HG02970 (cell line): ENCODE results near the gene F2RL1.
"Not testable (repeated sequence)": the region's sequence is repeated elsewhere in the genome, so short reads cannot be mapped to it uniquely, and the experiment has no call there.

Experiments
- ATAC-seq: cut with Tn5 transposase; IDR thresholded peaks from one replicate; pipeline ENCODE4 v1.9.1; 2021; ENCODE audit warnings: mild to moderate bottlenecking, moderate library complexity, moderate number of reproducible peaks; ENCODE audit not compliant: unreplicated experiment, low FRiP score

Gene F2RL1

DNA sequence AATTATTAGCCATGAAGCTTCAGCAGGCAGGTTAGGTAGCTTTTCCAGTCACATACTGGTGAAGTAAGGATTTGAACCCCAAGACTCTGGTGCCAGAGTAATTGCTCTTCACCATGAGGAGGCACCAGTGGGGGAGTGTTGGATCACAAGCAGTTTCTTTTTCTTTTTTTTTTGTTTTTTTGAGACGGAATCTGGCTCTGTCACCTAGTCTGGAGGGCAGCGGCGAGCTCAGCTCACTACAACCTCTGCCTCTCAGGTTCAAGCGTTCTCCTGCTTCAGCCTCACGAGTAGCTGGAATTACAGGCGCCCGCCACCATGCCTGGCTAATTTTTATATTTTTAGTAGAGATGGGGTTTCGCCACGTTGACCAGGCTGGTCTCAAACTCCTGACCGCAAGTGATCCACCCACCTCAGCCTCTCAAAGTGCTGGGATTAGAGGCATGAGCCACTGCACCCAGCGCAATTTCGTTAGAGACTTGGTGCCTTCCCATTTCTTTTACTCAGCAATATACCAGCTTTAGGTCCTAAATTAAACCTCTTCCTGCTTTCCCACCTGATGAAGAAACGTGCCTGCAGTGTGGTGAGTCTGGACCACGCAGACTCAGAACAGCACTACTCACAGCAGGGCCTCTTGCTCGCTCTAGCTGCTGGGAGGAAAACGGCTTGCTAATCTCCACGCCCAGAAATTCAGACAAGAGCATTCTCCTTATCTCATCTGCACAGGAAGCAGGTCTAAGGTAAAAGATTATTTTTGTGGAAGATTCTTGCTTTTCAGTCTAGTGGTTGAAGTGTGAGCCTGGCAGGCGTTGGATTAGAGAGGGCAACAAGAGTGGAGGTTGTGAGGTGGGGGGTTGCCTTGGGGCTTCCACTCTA is 30.8 kb downstream of the F2RL1 start, which contains the start of gene S100Z:
TSS of gene S100Z (plus strand) at position 596 of the 873 bp plus-strand sequence. CDS start 25,346 bp downstream, outside the sequence.
- no peak for ATAC-seq

- ATAC-seq, result no peak
Observed at GRCh38 chr5:76850543-76851145, 31.8 kb downstream of the F2RL1 start.

- ATAC-seq, result no peak
Observed at GRCh38 chr5:76851728-76852369, 33.0 kb downstream of the F2RL1 start.

DNA sequence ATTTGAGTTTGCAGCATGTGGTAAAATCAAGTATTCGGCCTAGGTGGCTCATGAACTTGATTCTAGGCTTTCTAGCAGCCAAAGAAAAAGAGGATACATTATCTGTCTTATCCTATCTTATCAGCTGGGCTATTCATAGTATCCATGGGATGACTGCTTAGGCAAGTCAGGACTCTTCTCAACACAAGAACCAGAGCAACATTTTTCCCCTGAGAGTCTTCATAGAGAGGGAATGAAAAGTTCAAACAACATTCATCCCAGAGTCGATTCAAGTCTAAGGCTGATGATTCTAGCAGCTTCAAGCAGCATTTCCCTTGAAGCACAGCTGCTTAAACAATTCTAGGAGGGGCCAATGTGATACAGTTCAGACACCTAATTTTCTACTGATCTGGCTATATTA is 33.9 kb downstream of the F2RL1 start:
- no peak for ATAC-seq

- not testable (repeated sequence) for ATAC-seq
Observed at GRCh38 chr5:76853741-76854140, 34.9 kb downstream of the F2RL1 start.

GRCh38 chr5:76854644-76855043 is 35.8 kb downstream of the F2RL1 start:
- no peak for ATAC-seq

GRCh38 chr5:76855501-76855900 is 36.7 kb downstream of the F2RL1 start:
- ATAC-seq, result not testable (repeated sequence)

DNA sequence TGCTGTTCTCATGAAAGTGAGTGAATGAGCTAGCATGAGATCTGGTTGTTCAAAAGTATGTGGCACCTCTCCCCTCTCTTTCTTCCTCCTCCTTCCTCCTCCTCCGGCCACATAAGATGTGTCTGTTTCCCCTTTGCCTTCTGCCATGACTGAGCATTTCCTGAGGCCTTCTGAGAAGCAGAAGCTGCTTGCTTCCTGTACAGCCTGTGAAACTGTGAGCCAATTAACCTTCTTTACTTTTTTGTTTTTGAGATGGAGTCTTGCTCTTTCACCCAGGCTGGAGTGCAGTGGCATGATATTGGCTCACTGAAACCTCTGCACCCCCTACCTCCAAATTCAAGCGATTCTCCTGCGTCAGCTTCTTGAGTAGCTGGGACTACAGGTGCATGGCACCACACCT is 37.1 kb downstream of the F2RL1 start:
- no peak for ATAC-seq

DNA sequence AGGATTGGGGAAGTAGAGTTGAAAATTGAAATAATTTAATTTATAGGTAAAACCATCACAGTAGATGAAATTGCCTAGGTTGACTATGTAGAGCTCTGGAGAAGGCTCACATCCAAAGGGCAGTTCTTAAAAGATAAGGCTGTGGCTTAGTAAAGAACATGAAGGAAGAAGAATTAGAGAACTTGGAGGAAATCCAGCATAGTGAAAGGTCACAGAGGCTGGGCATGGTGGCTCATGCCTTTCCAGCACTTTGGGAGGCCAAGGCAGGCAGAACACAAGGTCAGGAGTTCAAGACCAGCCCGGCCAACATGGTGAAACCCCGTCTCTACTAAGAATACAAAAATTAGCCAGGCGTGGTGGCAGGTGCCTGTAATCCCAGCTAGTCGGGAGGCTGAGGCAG is 38.0 kb downstream of the F2RL1 start:
- ATAC-seq, result not testable (repeated sequence)

- no peak for ATAC-seq
Observed at GRCh38 chr5:76859591-76860247, 40.9 kb downstream of the F2RL1 start.

DNA sequence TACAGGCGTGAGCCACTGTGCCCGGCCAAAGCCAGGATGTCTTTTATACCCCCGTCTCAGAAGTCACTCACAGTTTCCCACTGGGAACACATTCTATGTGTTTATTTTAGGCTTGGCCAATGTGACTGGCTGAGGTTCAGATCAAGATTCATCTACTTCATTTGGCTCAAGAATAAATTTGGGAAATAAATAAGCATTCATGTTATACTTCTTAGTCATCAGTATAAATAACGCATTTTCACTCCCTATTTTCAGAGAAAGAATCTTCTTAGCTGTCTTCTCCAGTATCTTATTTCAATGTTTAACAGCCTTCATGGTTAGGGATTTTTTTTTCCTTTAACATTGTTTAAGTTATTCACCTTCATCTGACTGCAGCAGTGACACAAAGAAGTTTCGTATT is 42.8 kb downstream of the F2RL1 start:
- ATAC-seq, result no peak

- no peak for ATAC-seq
Observed at GRCh38 chr5:76863001-76863400, 44.2 kb downstream of the F2RL1 start.

DNA sequence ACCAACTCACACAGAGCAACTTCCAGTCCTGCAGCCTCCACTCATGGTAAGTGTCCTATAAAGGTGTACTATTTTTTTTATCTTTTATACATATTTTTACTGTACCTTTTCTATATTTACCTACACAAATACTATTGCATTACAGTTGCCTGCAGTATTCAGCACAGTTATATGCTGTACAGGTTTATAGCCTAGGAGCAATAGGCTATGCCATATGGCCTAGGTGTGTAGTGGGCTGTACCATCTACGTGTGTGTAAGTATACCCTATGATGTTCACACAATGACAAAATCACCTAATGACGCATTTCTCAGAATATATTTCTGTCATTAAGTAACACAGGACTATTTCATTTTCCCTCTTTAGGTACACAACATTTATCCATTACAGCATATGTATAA is 47.7 kb downstream of the F2RL1 start:
- no peak for ATAC-seq

DNA sequence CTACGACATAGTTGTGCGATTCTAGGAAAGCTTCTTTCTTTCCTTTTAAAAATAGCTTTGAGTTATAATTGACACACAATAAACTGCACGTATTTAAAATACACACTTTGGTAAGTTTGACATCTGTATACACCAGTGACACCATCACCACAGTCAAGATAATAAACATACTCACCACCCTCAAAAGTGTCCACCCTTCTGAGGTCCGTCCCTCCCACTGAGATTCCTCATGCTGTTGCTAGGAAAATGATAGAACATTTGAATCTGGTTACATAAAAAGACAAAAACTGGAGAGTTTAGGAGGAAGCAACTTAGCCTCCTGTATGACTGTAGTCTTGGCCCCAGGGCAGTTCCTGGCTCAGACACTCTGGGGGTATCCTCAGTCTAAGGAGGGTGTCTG is 48.2 kb downstream of the F2RL1 start:
- ATAC-seq, result no peak

DNA sequence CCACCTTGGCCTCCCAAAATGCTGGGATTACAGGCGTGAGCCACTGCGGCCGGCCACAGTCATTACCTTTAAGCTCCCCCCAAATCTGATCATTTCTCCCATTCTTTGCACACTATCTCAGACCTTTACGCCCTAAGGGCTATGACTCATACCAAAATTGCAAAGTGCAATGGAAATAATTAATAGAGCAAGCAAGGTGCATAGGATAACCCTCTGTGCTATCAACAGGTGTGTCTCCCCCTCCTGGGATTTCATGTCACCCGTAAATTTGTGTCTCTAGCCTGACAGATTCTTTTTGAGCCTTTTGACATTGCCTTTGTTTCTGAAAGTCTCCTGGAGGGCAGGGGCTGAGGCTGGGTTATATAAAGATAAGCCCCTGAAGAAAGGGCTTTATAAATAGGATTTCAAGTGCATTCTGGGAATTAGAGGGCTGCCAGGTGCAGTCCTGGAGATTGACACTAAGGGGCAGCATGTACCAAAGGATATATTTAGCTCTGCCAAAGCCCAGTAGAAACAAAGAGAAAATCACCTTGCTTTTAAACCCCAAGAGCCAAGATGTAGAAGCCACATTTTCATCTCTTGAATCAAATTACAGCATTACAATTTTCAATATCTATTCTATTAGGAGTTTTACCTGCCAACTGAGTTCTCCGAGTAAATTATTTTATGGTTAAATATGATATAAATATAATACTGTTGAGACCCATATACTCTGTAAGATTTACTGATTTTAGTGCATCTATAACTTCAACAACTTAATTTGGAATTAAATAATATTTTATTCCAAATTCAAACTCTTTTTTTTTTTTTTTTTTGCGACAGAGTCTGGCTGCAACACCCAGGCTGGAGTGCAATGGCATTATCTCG is 49.2 kb downstream of the F2RL1 start:
- no peak for ATAC-seq

- no peak for ATAC-seq
Observed at GRCh38 chr5:76870046-76870445, 51.2 kb downstream of the F2RL1 start.

DNA sequence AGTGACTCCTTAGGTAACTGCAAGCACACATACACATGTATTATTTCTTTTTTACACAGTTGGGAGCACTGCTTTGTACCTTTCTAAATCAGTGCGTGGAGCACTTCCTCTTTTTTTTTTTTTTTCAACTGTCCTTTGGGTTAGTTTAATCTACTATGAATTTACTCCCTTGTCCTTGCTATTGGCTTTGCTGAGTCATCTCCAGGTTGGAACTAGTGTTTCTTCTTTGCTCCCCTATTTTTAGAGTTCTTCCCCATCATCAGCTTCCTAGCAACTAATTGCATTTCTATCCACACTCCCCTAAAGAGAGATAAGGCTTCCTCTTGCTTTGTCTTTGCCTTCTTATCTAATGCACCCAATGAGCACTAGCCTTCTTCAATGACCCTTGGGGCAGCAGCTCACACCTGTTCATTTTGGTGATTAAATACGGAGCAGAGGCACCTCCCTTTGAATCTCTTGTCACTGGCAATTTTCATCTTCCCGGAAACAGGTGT is 55.3 kb downstream of the F2RL1 start:
- ATAC-seq, result no peak
